Hepatocyte (in vitro differentiated cells): ENCODE data around the gene ZNF747. TPM values are rescaled to one million over a fixed set of nuclear protein-coding genes. Genes with fewer than 3 reads are reported as not detected.

Source experiments
- DNase-seq: peaks from one replicate; pipeline ENCODE4 v3.0.0-alpha.2; 2016; ENCODE audit warnings: low spot score
- H2AFZ ChIP-seq: fragments of 200-600 bp; sonication (generic); 2 replicates; pipeline ENCODE4 v1.6.0; 2016; ENCODE audit warnings: antibody characterized with exemption, mild to moderate bottlenecking
- H3K27ac ChIP-seq: fragments of 200-600 bp; sonication (generic); 2 replicates; pipeline ENCODE4 v1.5.1; 2016; ENCODE audit warnings: mild to moderate bottlenecking
- H3K27me3 ChIP-seq: fragments of 200-600 bp; sonication (generic); 2 replicates; pipeline ENCODE4 v1.6.1; 2016
- H3K36me3 ChIP-seq: fragments of 200-600 bp; sonication (generic); replicated peaks from 2 replicates; pipeline ENCODE4 v1.5.1; 2016; ENCODE audit warnings: low read depth; ENCODE audit not compliant: insufficient read depth
- H3K4me1 ChIP-seq: fragments of 200-600 bp; sonication (generic); 2 replicates; pipeline ENCODE4 v1.5.1; 2016; ENCODE audit warnings: mild to moderate bottlenecking, moderate library complexity; ENCODE audit not compliant: insufficient read depth
- H3K4me2 ChIP-seq: fragments of 200-600 bp; sonication (generic); 2 replicates; pipeline ENCODE4 v1.6.0; 2016
- H3K4me3 ChIP-seq: fragments of 200-600 bp; sonication (generic); 2 replicates; pipeline ENCODE4 v1.5.1; 2016; ENCODE audit warnings: mild to moderate bottlenecking
- H3K79me2 ChIP-seq: fragments of 200-600 bp; sonication (generic); 2 replicates; pipeline ENCODE4 v1.6.0; 2017; ENCODE audit warnings: mild to moderate bottlenecking
- H3K9me2 ChIP-seq: fragments of 200-600 bp; sonication (generic); replicated peaks from 2 replicates; pipeline ENCODE4 v1.6.0; 2017; ENCODE audit warnings: mild to moderate bottlenecking; ENCODE audit not compliant: insufficient read depth
- H3K9me3 ChIP-seq: fragments of 200-600 bp; sonication (generic); 2 replicates; pipeline ENCODE4 v1.5.1; 2016; ENCODE audit warnings: low read depth, mild to moderate bottlenecking
- H4K20me1 ChIP-seq: fragments of 200-600 bp; sonication (generic); 2 replicates; pipeline ENCODE4 v1.6.0; 2016; ENCODE audit warnings: mild to moderate bottlenecking; ENCODE audit not compliant: insufficient read depth, poor library complexity, severe bottlenecking
- EZH2 ChIP-seq: fragments of 200-600 bp; sonication (generic); IDR thresholded peaks from 2 replicates; pipeline ENCODE4 v1.6.1; 2016; ENCODE audit warnings: antibody characterized with exemption, mild to moderate bottlenecking, borderline replicate concordance
- EZH2phosphoT487 ChIP-seq: fragments of 200-600 bp; sonication (generic); IDR thresholded peaks from one replicate; pipeline ENCODE4 v1.6.1; 2018; ENCODE audit warnings: antibody characterized with exemption, mild to moderate bottlenecking, low read depth, moderate library complexity; ENCODE audit not compliant: unreplicated experiment, severe bottlenecking
- WGBS: methylation state at CpG from one replicate; pipeline ENCODE4 v1.1.6; 2016; ENCODE audit warnings: low lambda C conversion rate; ENCODE audit errors: missing lambda C conversion rate; 5-methylcytosine and 5-hydroxymethylcytosine counted together
- polyA plus RNA-seq: library from polyadenylated mRNA; unstranded; fragments of >200 nt; fragmentation: Nextera tagmentation; extraction: Ambion mirVana; gene quantifications from 2 replicates; pipeline ENCODE4 v1.2.1, GENCODE V29; 2016
- total RNA-seq: library from RNA; depleted of rRNA; stranded (reverse); fragments of >200 nt; gene quantifications from 2 replicates; pipeline ENCODE4 v1.2.3, GENCODE V29; 2014
- TF ChIP-seq, protein P1 (sequence below): fragments of 200-600 bp; sonication (generic); IDR thresholded peaks from 2 replicates; pipeline ENCODE4 v1.5.1; 2016; ENCODE audit warnings: antibody characterized with exemption, mild to moderate bottlenecking; ENCODE audit not compliant: poor library complexity

The ZNF747 gene
- total and polyA plus RNA-seq, 2 experiments from 2014 or later: 9.9 to 11.1 TPM

- H3K4me3 ChIP-seq: no peak overlapping the region
- H2AFZ ChIP-seq: no peak overlapping the region
- DNase-seq: no peak
- TF ChIP-seq EZH2: no peak
- TF ChIP-seq, protein P1, sequence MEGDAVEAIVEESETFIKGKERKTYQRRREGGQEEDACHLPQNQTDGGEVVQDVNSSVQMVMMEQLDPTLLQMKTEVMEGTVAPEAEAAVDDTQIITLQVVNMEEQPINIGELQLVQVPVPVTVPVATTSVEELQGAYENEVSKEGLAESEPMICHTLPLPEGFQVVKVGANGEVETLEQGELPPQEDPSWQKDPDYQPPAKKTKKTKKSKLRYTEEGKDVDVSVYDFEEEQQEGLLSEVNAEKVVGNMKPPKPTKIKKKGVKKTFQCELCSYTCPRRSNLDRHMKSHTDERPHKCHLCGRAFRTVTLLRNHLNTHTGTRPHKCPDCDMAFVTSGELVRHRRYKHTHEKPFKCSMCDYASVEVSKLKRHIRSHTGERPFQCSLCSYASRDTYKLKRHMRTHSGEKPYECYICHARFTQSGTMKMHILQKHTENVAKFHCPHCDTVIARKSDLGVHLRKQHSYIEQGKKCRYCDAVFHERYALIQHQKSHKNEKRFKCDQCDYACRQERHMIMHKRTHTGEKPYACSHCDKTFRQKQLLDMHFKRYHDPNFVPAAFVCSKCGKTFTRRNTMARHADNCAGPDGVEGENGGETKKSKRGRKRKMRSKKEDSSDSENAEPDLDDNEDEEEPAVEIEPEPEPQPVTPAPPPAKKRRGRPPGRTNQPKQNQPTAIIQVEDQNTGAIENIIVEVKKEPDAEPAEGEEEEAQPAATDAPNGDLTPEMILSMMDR: no peak
- no peak for TF ChIP-seq EZH2phosphoT487
- peaks cover 11% of the 10 kb centered on the region for H3K79me2 ChIP-seq
- H3K9me2 ChIP-seq: no peaks in the 10 kb centered on the region
- H3K9me3 ChIP-seq: no peaks in the 10 kb centered on the region
- H3K4me2 ChIP-seq: no peak overlapping the region
- peaks cover 11% of the 10 kb centered on the region for H3K4me1 ChIP-seq
- H3K36me3 ChIP-seq: no peaks in the 10 kb centered on the region
- peak overlapping the region; percentile 7 for H3K27ac ChIP-seq
- WGBS: 94% methylated on average over 14 of the region's 14 CpGs
- no peaks in the 10 kb centered on the region for H4K20me1 ChIP-seq
- H3K27me3 ChIP-seq: no peaks in the 10 kb centered on the region
These were observed 32.7 kb upstream of the ZNF747 start for GRCh38 chr16:30567160-30567990.

DNA sequence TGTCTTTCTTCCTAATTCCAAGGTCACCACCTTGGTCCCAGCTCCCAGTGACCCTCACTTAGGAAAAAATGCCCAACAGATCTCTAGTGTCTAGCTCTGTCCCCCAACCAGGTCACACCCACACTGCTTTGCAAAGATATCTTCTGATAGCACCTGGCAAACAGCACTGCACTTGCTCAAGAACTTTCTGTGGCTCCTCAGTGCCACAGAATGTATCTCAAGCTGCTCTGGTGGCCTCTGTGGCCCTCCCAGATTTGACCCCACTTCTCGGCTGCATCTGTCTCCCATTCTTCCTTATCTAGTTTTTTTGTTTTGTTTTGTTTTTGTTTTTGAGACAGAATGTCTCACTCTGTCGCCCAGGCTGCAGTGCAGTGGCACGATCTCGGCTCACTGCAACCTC is 31.9 kb upstream of the ZNF747 start:
- Histone ChIP-seq H3K4me1 (peaks cover 11% of the 10 kb centered on the region), H3K4me3 (no peak overlapping the region), H3K27ac (no peak overlapping the region), H4K20me1 (no peaks in the 10 kb centered on the region), H3K27me3 (no peaks in the 10 kb centered on the region), H3K4me2 (no peak overlapping the region), H2AFZ (no peak overlapping the region), H3K36me3 (no peaks in the 10 kb centered on the region), H3K9me3 (no peaks in the 10 kb centered on the region), H3K79me2 (peaks cover 11% of the 10 kb centered on the region), H3K9me2 (no peaks in the 10 kb centered on the region)
- TF ChIP-seq, protein P1: no peak
- no peak for TF ChIP-seq EZH2phosphoT487
- no peak for TF ChIP-seq EZH2
- no peak for DNase-seq
- 93% methylated on average over 4 of the region's 4 CpGs for WGBS

DNA sequence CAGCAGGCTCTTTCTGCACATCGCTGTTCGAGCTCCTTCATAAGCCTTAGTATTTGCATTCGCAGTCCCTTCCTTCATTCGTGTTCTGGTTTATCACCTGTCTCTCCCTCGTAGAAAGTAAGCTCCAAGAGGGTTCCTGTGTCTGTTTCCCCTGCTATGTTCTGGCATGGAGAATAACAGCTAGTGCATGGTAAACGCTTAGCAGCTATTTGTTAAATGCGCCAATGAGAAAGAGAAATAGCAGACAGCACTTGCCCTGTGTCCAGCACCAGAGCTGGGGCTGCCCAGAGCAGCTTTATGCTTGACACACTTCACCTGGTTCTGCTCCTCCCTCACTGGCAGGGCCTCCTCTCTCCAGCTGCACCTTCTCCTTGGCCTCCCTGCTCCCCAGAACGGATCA is 31.3 kb upstream of the ZNF747 start:
- no peaks in the 10 kb centered on the region for H3K36me3 ChIP-seq
- no peak overlapping the region for H3K4me2 ChIP-seq
- H3K27ac ChIP-seq: no peak overlapping the region
- peaks cover 11% of the 10 kb centered on the region for H3K79me2 ChIP-seq
- DNase-seq: no peak
- 88% methylated on average over 8 of the region's 8 CpGs for WGBS
- peaks cover 10% of the 10 kb centered on the region for H3K4me1 ChIP-seq
- no peaks in the 10 kb centered on the region for H4K20me1 ChIP-seq
- H3K4me3 ChIP-seq: no peak overlapping the region
- H3K9me3 ChIP-seq: no peaks in the 10 kb centered on the region
- no peak overlapping the region for H2AFZ ChIP-seq
- H3K27me3 ChIP-seq: no peaks in the 10 kb centered on the region
- TF ChIP-seq, protein P1: no peak
- TF ChIP-seq EZH2phosphoT487: no peak
- no peak for TF ChIP-seq EZH2
- no peaks in the 10 kb centered on the region for H3K9me2 ChIP-seq
